Liver (tissue), 3 donors: ENCODE data around the gene LLPH.

Experiments used
- ATF3 ChIP-seq: IDR thresholded peaks from 2 replicates; pipeline ENCODE4 v1.6.1; 2016; ENCODE audit warnings: antibody characterized with exemption
- CTCF ChIP-seq: fragments of 150-350 bp; IDR thresholded peaks from 2 replicates; pipeline ENCODE4 v1.5.1; 2017; ENCODE audit warnings: improper control_type of control experiment, low read depth, low read length; ENCODE audit not compliant: missing input control
- EGR1 ChIP-seq, 2 donors: IDR thresholded peaks; 2 replicates each; pipeline ENCODE4 v1.6.1; 2016 to 2018; ENCODE audit warnings: antibody characterized with exemption in 2 of 2, low read depth in 2 of 2
- FOXA1 ChIP-seq: IDR thresholded peaks from 2 replicates; pipeline ENCODE4 v1.6.1; 2016; ENCODE audit warnings: antibody characterized with exemption
- GABPA ChIP-seq, 2 donors: IDR thresholded peaks in 1 of 2; conservative IDR thresholded peaks in 1 of 2; 2 replicates each; pipeline ENCODE4 v1.6.1; 2016; ENCODE audit warnings: antibody characterized with exemption in 2 of 2, mild to moderate bottlenecking in 1 of 2, moderate library complexity in 1 of 2
- JUND ChIP-seq, 2 donors: IDR thresholded peaks; 2 replicates each; pipeline ENCODE4 v1.6.1; 2016; ENCODE audit warnings: antibody characterized with exemption in 2 of 2
- MAX ChIP-seq: IDR thresholded peaks from 2 replicates; pipeline ENCODE4 v1.6.1; 2016; ENCODE audit warnings: antibody characterized with exemption
- RAD21 ChIP-seq, 2 donors: IDR thresholded peaks; 2 replicates each; pipeline ENCODE4 v1.6.1; 2016; ENCODE audit warnings: antibody characterized with exemption in 2 of 2, mild to moderate bottlenecking in 2 of 2
- REST ChIP-seq: IDR thresholded peaks from 2 replicates; pipeline ENCODE4 v1.6.1; 2016; ENCODE audit warnings: antibody characterized with exemption, mild to moderate bottlenecking
- RXRA ChIP-seq, 2 donors: IDR thresholded peaks; 2 replicates each; pipeline ENCODE4 v1.6.1; 2017 to 2018; ENCODE audit warnings: antibody characterized with exemption in 2 of 2, mild to moderate bottlenecking in 1 of 2
- SP1 ChIP-seq: IDR thresholded peaks from 2 replicates; pipeline ENCODE4 v1.6.1; 2018; ENCODE audit warnings: antibody characterized with exemption, mild to moderate bottlenecking
- TAF1 ChIP-seq: conservative IDR thresholded peaks from 2 replicates; pipeline ENCODE4 v1.6.1; 2016; ENCODE audit warnings: antibody characterized with exemption, mild to moderate bottlenecking
- YY1 ChIP-seq: IDR thresholded peaks from 2 replicates; pipeline ENCODE4 v1.6.1; 2016; ENCODE audit warnings: antibody characterized with exemption, mild to moderate bottlenecking
- ZBTB33 ChIP-seq: IDR thresholded peaks from 2 replicates; pipeline ENCODE4 v1.6.1; 2016; ENCODE audit warnings: antibody characterized with exemption
- donor health status: healthy.
- donor health status: healthy.

- TF ChIP-seq CTCF (no peak), MAX (no peak), SP1 (no peak), JUND (IDR thresholded peaks at IDR 0.05) (no peak), YY1 (no peak), ZBTB33 (no peak), GABPA (IDR thresholded peaks at IDR 0.05 in 1 of 2, conservative IDR thresholded peaks at IDR 0.05 in 1 of 2) (no peak), TAF1 (no peak), RAD21 (IDR thresholded peaks at IDR 0.05) (no peak), RXRA (IDR thresholded peaks at IDR 0.05) (no peak), ATF3 (no peak), REST (no peak), EGR1 (IDR thresholded peaks at IDR 0.05; ENCODE audit: low read depth in 2 of 2) (no peak), FOXA1 (no peak)
These were observed 10.7 kb downstream of the LLPH start for GRCh38 chr12:66119870-66120241.
